Kidney epithelial cell (primary cell): ENCODE results near the gene POU2F3. TPM values are rescaled to one million over a fixed set of nuclear protein-coding genes. Genes with fewer than 3 reads are reported as not detected.

ENCODE experiments used
- DNase-seq: peaks from one replicate; pipeline ENCODE4 v3.0.0-alpha.2; 2010; ENCODE audit warnings: low read depth
- H3K27me3 ChIP-seq: 2 replicates; pipeline ENCODE4 v1.6.0; 2011; ENCODE audit warnings: low read length; ENCODE audit not compliant: control insufficient read depth, insufficient read depth
- H3K36me3 ChIP-seq: 2 replicates; pipeline ENCODE4 v1.5.1; 2011; ENCODE audit warnings: low read length; ENCODE audit not compliant: control insufficient read depth, insufficient read depth
- H3K4me3 ChIP-seq: 2 replicates; pipeline ENCODE4 v1.5.1; 2011; ENCODE audit warnings: low read depth, mild to moderate bottlenecking, control low read depth, low read length
- CTCF ChIP-seq: IDR thresholded peaks from 2 replicates; pipeline ENCODE4 v1.5.1; 2011; ENCODE audit warnings: mild to moderate bottlenecking, moderate library complexity, low read length, control low read depth, inconsistent platforms; ENCODE audit not compliant: insufficient read depth, poor library complexity, severe bottlenecking
- total RNA-seq: library from RNA; depleted of rRNA; stranded (reverse); fragments of >200 nt; gene quantifications from 2 replicates; pipeline ENCODE4 v1.2.3, GENCODE V29; 2015

Gene POU2F3
- total RNA-seq, 1 donor from 2014 or later, result 1.1 TPM

- Histone ChIP-seq H3K4me3 (peak overlapping the region; percentile 20), H3K36me3 (peaks cover 1% of the 10 kb centered on the region), H3K27me3 (no peaks in the 10 kb centered on the region)
- no peak for TF ChIP-seq CTCF
- no peak for DNase-seq
Observed at GRCh38 chr11:120212259-120212878, 27.6 kb upstream of the POU2F3 start.

DNA sequence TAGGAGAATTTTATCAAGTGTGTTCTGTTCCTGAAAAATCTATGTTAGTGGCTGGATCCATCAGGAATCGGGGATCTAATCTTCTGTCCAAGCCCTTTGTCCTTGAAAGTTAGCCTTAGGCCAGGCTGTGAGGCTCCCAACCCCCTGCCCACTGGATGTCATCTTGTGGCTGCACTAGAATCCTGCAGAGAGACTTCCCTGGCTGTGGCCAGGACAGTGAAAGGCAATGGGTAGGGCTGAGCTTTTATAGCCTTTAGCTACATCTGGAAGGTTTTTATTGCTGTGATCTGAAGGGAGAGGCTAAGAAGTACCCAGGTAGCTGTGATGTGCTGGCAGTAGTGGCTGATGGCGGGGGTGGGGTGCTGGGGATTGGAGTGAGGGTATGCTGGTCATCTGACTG lies 27.0 kb upstream of the POU2F3 start:
- no peak for DNase-seq
- H3K36me3 ChIP-seq, result peaks cover 1% of the 10 kb centered on the region
- no peak for TF ChIP-seq CTCF
- no peaks in the 10 kb centered on the region for H3K27me3 ChIP-seq
- no peak overlapping the region for H3K4me3 ChIP-seq

DNA sequence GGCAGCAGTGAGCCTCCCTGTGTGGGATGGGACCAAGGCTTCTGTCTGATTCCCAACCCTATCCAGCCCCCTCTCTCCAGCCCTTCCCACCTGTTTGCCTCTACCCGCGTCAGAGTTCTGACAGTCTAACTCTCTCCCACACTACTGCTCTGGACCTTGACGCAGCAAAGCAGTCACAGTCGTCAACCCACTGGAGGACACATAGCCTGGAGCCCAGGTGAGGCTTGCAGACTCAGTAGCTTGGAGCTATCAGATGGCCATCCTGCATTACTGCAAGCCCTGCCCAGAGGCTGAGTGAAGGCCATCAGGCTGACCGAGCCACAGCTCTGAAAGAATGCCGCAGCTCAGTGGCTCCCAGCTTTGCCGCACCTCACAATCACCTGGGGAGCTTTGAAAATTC lies 25.4 kb upstream of the POU2F3 start:
- Histone ChIP-seq H3K36me3 (peaks cover 1% of the 10 kb centered on the region), H3K4me3 (no peak overlapping the region), H3K27me3 (no peaks in the 10 kb centered on the region)
- no peak for DNase-seq
- no peak for TF ChIP-seq CTCF

DNA sequence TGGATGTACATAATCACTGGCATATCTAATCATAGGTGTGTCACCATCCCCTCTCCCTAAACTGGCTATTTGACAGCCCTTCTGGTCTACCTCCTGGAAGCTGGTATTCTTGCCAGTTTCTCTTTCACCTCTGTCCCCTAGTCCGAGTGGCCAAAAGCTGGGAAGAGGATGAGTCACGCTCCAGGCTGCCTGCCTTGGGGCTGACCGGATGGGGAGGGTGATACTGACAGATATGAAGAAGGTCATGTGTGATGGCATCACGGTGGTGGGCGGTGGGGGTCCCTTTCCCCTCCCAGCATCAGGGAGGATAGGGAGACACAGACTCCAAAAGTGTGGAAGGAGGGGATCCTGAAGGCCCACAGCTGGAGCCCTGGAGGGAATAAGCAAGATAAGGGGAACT lies 24.3 kb upstream of the POU2F3 start:
- Histone ChIP-seq H3K27me3 (no peaks in the 10 kb centered on the region), H3K36me3 (peaks cover 1% of the 10 kb centered on the region), H3K4me3 (no peak overlapping the region)
- no peak for DNase-seq
- no peak for TF ChIP-seq CTCF

- no peak for DNase-seq
- no peak for TF ChIP-seq CTCF
- Histone ChIP-seq H3K4me3 (no peak overlapping the region), H3K36me3 (peaks cover 1% of the 10 kb centered on the region), H3K27me3 (no peaks in the 10 kb centered on the region)
Observed at GRCh38 chr11:120216426-120217102, 23.4 kb upstream of the POU2F3 start.

GRCh38 chr11:120217526-120217925 lies 22.4 kb upstream of the POU2F3 start:
- no peak for TF ChIP-seq CTCF
- DNase-seq, result no peak
- Histone ChIP-seq H3K36me3 (peaks cover 1% of the 10 kb centered on the region), H3K27me3 (no peaks in the 10 kb centered on the region), H3K4me3 (no peak overlapping the region)
